Mesodermal cell (in vitro differentiated cells): Measurements from ENCODE around the gene DNAJB9.

ENCODE experiments used
- H3K27ac ChIP-seq: 2 replicates; pipeline ENCODE4 v1.7.0; 2013; ENCODE audit warnings: mild to moderate bottlenecking, low read depth, low read length, moderate library complexity; ENCODE audit not compliant: severe bottlenecking
- H3K36me3 ChIP-seq: 2 replicates; pipeline ENCODE4 v1.7.1; 2013; ENCODE audit warnings: mild to moderate bottlenecking, low read length, moderate library complexity; ENCODE audit not compliant: control insufficient read depth, insufficient read depth
- H3K4me1 ChIP-seq: one replicate; pipeline ENCODE4 v1.7.1; 2013; ENCODE audit warnings: mild to moderate bottlenecking, low read length; ENCODE audit not compliant: insufficient read depth, control insufficient read depth, poor library complexity, severe bottlenecking
- H3K4me3 ChIP-seq: 2 replicates; pipeline ENCODE4 v1.7.0; 2013; ENCODE audit warnings: low read length, control low read depth, mild to moderate bottlenecking; ENCODE audit not compliant: insufficient read depth, poor library complexity, severe bottlenecking; ENCODE audit errors: extremely low read depth
- H3K9me3 ChIP-seq: 2 replicates; pipeline ENCODE4 v1.7.1; 2013; ENCODE audit warnings: mild to moderate bottlenecking, low read length, moderate library complexity; ENCODE audit not compliant: control insufficient read depth
- WGBS, 2 experiments: methylation state at CpG; one replicate each; pipeline ENCODE4 v1.1.5; 2013; ENCODE audit warnings: missing lambda C conversion rate in 2 of 2; ENCODE audit not compliant: insufficient coverage in 2 of 2; 5-methylcytosine and 5-hydroxymethylcytosine counted together

Gene DNAJB9

DNA sequence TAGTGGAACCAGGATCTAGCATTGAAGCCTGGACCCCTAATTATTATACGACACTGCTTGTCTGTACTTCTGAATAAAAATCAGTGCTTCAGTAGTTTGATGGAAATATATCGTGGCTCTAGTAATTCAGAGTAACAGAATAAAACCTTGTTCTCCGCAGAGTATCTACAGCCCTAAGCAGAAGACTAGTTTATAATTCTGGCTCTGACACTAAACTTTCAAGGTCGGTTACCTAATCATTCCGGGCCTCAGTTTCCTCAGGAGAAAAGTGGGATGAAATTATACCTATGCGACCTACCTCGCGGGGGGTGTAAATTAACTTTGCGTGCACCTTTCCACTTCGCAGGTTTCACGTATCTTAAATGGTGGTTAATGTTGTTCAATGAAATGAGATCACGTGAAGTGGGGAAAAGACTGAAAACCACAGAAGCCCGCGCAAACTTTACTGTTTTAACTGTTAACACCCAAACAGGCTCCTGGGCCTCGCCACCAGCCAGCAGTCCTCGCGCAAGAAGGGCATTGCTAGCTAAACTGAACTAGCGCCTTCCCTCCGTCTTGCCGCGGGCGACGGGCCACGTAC, 783 bp upstream of the DNAJB9 start:
- 9 to 10% methylated on average over 16 to 18 of the region's 24 CpGs for WGBS, 2 experiments
- Histone ChIP-seq H3K36me3 (peaks cover 26% of the 10 kb centered on the region), H3K4me3 (peak overlapping the region; percentile 79), H3K4me1 (peaks cover 2% of the 10 kb centered on the region), H3K27ac (peak overlapping the region; percentile 87), H3K9me3 (no peaks in the 10 kb centered on the region)

DNA sequence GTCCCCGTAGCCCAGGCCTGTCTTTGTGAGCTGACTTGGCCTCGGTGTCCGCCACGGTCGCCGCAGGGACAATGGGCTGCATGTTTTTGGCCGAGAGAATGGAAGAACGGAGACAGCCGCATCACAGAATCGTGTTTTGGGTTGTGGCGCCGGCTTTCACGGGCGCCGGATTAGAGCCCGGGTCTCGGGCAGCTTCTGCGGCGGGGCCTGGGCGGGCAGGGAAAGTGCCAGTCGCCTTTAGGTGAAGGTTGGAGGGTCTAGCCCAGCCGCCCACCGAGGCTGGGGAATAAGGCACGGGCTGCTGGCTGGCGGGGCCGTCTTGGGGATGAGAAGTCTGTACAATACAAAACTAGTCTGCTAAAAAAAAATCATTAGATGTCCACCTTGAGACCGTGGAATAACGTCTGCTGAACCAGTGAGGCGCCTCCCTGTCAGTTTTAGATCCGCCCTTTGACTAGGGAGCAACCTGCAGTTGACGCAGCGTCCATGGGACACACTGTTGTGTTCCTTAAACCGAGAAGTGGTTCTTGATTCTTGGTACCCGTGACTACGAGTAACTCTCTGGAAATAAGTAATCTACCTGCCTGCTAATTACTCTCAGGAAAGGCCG, 577 bp downstream of the DNAJB9 start:
- peak overlapping the region; percentile 87 for H3K27ac ChIP-seq
- H3K4me1 ChIP-seq = peaks cover 2% of the 10 kb centered on the region
- WGBS, 2 experiments = 0% methylated on average over 19 to 28 of the region's 36 CpGs
- no peaks in the 10 kb centered on the region for H3K9me3 ChIP-seq
- peak overlapping the region; percentile 79 for H3K4me3 ChIP-seq
- peaks cover 35% of the 10 kb centered on the region for H3K36me3 ChIP-seq

DNA sequence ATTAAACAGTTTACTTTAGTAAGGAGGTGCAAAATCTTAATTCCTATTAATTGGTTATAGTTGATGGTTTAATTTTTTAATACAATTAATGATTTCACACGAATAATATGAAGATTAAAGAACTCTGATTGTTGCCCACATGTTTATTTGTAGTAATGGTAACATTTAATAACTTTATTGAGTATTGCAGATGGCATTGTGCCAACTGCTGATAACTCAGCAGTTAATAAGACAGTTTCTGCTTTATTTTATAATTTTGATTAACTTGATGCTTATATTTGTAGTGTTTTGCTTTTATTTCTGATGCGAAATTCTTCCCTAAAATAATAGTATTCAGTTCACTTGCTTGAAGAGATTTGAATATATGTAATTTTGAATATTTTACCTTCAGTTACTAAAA, 2.8 kb downstream of the DNAJB9 start:
- Histone ChIP-seq H3K36me3 (peaks cover 33% of the 10 kb centered on the region), H3K27ac (no peak overlapping the region), H3K4me3 (no peak overlapping the region), H3K4me1 (peaks cover 2% of the 10 kb centered on the region), H3K9me3 (no peaks in the 10 kb centered on the region)
- WGBS, 2 experiments = no CpG with 5 or more reads among the region's 2 CpGs

DNA sequence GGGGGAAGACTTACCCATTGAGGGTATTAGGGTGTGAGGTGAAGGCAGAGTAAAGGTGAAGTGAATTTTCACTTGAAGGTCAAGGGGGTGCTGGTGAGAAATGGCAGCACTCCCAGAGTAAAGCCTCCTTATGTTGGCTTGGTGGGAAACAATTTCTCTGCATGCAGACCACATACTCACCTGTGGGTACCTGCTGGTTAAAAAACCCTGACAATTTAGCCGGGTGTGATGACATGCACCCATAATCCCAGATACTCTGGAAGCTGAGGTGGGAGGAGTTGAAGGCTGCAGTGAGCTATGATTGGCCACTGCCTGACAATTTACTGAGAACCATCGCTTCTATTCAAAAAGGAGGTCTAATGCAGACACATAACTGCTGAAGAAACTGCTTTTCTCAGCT, 5.5 kb downstream of the DNAJB9 start:
- Histone ChIP-seq H3K4me1 (no peaks in the 10 kb centered on the region), H3K9me3 (no peaks in the 10 kb centered on the region), H3K36me3 (peaks cover 51% of the 10 kb centered on the region), H3K4me3 (no peak overlapping the region), H3K27ac (no peak overlapping the region)
- WGBS, 2 experiments = 71 to 89% methylated on average over 1 to 2 of the region's 2 CpGs

DNA sequence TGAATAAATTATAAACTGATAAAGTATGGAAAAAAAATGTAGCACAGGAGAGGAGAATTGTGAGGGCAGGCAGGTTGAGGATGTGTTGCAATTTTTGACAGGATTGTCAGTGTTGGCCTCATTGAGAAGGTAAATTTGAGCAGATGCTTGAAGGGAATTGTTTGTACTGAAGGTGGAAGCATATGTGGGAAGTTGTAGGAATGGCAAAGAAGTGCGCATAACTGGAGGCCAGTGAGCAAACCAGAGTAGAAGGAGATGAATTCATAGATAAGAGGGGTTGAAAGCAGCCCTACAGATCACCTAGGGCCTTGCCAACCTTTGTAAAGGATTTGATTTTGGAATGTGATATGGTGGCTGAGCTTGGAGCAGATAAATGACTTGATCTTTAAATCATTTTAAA, 6.4 kb downstream of the DNAJB9 start:
- no peak overlapping the region for H3K27ac ChIP-seq
- no peaks in the 10 kb centered on the region for H3K4me1 ChIP-seq
- no peaks in the 10 kb centered on the region for H3K9me3 ChIP-seq
- H3K36me3 ChIP-seq = peaks cover 51% of the 10 kb centered on the region
- 75 to 95% methylated on average over 1 of the region's 1 CpG for WGBS, 2 experiments
- H3K4me3 ChIP-seq = no peak overlapping the region

DNA sequence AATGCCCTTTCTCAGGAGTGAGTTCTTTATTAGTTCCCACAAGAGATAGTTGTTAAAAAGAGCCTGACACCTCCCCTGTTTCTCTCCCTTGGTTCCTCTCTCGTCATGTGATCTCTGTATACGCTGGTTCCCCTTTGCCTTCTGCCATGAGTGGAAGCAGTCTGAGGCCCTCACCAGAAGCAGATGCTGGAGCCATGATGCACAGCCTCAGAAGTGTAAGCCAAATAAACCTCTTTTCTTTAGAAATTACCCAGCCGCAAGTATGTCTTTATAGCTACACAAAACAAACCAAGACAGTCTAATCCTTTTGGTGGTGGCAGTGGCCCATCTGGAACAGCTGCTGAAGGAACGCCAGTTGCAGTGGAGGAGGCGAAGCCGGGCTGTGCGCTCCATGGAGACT, 9.3 kb downstream of the DNAJB9 start:
- H3K27ac ChIP-seq = no peak overlapping the region
- no peaks in the 10 kb centered on the region for H3K4me1 ChIP-seq
- no peak overlapping the region for H3K4me3 ChIP-seq
- H3K9me3 ChIP-seq = no peaks in the 10 kb centered on the region
- H3K36me3 ChIP-seq = peaks cover 35% of the 10 kb centered on the region
- WGBS, 2 experiments = 94 to 96% methylated on average over 7 of the region's 7 CpGs

DNA sequence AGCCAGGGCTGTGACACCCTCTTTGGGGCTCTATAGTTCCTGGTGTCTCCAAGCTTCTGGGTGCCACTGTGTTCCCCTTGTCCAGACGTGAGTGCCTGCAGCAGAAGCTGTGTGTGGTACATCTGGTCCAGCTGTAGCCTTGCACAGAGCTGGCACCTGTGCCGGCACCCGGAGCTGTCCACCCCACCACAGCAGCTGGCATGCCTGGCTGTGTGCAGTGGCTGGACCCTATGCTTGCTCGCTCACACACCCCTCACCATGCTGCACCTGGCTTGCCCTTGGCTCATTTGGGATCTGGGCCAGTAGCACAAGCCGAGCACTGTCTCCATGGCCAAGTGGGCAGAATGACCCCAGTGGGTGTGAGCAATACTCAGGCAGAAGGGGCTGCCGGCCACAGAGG, 10.6 kb downstream of the DNAJB9 start:
- Histone ChIP-seq H3K9me3 (no peaks in the 10 kb centered on the region), H3K4me3 (no peak overlapping the region), H3K27ac (no peak overlapping the region), H3K4me1 (no peaks in the 10 kb centered on the region), H3K36me3 (peaks cover 23% of the 10 kb centered on the region)
- 74 to 100% methylated on average over 1 to 5 of the region's 6 CpGs for WGBS, 2 experiments

DNA sequence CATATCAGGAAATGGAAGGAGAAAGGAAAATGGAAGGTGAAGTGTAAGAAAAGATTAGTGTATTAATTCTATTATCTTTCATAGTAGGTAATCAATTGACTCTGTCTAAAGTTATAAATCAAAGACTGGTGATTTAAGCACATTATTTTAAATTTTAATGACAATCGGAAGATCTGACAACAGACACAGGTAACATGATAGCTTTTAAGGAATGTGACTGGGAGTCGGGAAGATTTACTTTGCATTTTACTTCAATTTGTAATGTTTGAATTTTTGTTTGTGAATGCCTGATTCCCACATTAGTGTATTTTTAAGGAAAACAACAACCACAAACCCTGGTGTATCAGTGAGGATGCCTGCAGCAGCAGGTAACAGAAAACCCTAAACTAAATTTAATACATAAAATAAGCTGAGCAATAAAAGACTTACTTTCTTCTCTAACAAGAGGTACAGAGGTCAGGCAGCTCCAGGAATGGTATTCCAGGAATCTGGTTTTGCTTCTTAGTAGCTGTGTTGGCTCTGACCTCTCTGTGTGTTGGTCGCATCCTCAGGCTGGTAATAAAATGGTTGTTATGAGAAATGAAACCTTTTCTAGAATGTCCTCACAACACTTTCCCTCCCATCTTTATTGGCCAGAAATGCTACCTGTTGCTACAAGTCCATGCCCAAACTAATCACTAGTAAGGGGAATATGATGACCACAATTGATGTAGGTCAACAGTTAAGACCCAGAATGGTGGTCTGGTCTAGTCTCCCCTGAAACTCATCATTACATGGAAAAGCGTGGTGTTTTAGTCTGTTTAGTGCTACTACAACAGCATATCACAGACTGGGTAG, 12.2 kb downstream of the DNAJB9 start:
- WGBS, 2 experiments = no CpG with 5 or more reads among the region's 4 CpGs
- Histone ChIP-seq H3K27ac (peak overlapping the region; percentile 25), H3K9me3 (no peaks in the 10 kb centered on the region), H3K4me1 (no peaks in the 10 kb centered on the region), H3K4me3 (no peak overlapping the region), H3K36me3 (peaks cover 18% of the 10 kb centered on the region)

DNA sequence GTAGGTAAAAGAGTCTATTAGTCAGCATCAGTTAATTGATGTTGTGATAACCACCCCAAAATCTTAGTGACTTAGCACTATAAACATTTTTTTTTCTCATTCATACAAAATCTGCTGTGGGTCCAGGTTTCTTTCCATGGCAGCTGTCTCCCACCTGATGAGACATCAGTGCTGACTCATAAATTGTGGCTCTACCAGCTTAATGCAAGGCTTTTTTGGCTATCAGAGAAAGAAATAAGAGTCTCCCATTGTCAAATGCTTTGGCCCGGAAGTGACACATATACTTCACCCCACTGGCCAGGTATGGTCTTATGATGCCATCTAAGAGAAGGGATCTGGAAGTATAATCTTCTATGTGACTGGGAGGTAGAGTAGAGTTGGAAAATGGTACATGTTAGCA, 14.5 kb downstream of the DNAJB9 start:
- Histone ChIP-seq H3K4me3 (no peak overlapping the region), H3K27ac (no peak overlapping the region), H3K9me3 (no peaks in the 10 kb centered on the region), H3K4me1 (no peaks in the 10 kb centered on the region), H3K36me3 (peaks cover 8% of the 10 kb centered on the region)
- WGBS, 2 experiments = no CpG with 5 or more reads among the region's 1 CpG

DNA sequence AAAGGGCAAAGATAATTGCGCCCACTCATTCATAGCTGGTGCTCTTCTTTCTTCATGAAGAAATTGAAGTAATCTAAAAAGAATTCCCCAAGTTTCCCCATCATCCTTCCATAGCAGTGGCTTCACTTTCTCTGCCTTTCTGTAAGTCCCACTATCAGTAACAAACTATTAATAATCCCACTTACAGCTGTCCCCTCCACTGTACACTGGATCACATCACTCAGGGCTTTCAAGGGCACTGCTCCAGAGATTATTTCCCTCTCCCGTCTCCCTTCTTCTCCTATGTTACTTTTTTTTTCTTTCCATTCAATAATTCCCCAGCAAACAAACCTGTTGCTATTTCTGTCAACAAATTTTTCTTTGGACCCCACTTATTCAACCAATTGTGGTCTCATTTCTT, 16.2 kb downstream of the DNAJB9 start:
- no peaks in the 10 kb centered on the region for H3K4me1 ChIP-seq
- no peak overlapping the region for H3K4me3 ChIP-seq
- H3K9me3 ChIP-seq = no peaks in the 10 kb centered on the region
- 86 to 92% methylated on average over 1 of the region's 2 CpGs for WGBS, 2 experiments
- H3K36me3 ChIP-seq = no peaks in the 10 kb centered on the region
- H3K27ac ChIP-seq = no peak overlapping the region

DNA sequence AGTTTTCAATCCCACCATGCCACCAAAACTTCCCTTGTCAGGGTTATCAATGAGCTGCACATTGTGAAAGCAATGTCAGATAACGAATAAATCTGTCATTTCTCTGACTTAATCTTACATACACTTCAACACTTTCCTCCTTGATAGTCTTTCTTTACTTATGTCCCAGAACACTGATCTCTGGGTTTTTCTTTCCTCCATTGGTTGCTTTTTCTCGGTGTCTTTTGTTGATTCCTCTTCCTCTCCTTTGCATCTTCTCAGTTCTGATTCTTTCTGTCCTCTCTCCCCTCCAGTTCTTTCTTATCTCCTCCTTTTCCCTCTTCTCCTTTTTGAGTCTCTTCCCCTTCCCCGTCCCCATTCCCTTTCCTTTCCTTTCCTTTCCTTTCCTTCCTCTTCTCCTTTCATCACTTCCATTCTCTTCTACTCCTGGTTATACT, 16.6 kb downstream of the DNAJB9 start:
- no peaks in the 10 kb centered on the region for H3K4me1 ChIP-seq
- no peak overlapping the region for H3K4me3 ChIP-seq
- 84 to 88% methylated on average over 2 of the region's 3 CpGs for WGBS, 2 experiments
- no peak overlapping the region for H3K27ac ChIP-seq
- H3K36me3 ChIP-seq = no peaks in the 10 kb centered on the region
- H3K9me3 ChIP-seq = no peaks in the 10 kb centered on the region
